ENCODE measurements around the gene SEC22A.

SEC22A gene

GRCh38 chr3:123311201-123311600 lies 109.5 kb downstream of the SEC22A start:
- no peak for DNase-seq

- DNase-seq = no peak
These were observed 110.9 kb downstream of the SEC22A start for GRCh38 chr3:123312331-123313265.

DNA sequence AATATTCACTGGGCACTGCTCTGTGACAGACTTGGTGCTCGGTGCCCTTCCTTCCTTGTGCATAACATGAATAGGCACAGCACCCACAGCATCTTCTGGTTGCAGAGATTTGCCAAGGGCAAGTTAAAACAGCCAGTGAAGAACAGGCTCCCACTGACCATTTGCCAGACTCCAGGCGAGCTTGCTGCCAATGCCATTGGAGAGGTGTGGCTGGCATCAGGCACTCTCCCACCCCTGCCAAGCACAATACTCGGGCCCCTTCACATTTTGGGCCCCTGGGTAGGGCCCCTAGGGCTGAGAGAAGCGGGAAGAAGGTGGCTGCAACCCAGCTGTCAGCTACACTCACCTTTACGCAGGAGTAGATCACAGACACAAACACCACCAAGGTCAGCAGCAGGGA lies 112.1 kb downstream of the SEC22A start:
- DNase-seq = no peak

DNA sequence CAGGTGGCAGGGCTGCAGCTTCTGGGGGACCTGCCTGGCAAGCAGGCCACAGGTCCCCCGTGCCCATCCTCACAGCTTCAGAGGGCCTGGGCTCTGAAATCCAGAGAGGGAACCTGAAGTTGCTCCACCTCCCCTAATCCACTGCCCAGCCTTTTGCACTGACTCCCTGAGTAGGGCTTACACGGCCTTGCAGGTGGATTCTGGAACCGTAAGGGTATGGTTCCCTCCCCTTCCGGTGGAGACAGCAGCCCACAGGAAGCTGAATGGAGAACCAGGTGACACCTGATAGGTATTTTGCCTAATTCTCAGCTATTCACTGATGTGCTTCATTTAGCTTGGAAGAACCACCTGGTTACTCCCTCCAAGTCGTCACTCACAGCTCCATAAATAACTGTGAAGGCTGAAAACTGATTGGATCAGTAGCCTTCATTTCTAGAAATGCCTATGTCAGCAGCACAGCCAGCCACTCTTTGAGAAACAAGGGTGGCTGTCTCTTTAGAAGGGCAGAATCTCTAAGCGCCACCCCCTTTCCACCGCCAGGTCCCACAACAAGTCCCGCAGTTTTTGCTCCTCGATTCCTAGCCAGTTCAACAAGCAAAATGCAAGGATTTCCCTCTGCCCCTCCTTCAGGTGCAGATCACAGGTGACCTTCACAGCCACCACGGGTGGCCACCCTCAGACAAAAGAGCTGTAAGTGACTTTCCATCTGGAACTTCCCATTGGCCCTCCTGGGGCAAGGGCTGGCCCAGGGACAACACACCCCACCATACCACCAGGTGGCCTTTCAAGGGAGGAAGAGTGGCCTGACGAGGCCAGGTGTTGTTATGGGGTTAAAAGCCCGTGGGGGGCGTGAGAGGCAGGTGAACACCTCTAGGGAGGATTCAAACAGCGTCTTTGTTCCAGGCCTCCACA lies 112.9 kb downstream of the SEC22A start:
- DNase-seq = peak; percentile 83

GRCh38 chr3:123315271-123315595 lies 113.5 kb downstream of the SEC22A start:
- DNase-seq = no peak

- no peak for DNase-seq
These were observed 116.0 kb downstream of the SEC22A start for GRCh38 chr3:123317716-123318115.

GRCh38 chr3:123318374-123318773 lies 116.6 kb downstream of the SEC22A start:
- no peak for DNase-seq

DNA sequence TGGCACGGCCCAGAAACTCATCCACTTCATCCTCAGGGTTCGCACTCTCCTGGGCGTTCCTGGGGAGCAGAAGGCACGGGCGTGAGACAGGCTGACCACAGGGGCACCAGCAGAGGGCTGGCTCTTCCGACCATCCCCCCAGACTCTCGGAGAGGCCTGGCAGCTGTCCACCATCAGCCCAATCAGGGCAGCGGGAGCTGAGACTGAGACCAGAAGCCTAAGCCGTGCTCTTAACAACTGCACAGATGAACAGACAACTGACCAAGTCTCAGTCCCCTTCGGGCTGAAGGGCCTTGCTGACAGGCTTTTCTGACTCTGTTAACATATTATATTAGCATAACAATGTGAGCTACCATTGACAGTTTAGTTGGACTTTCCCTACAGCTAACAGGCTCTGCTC lies 118.0 kb downstream of the SEC22A start:
- DNase-seq = no peak

DNA sequence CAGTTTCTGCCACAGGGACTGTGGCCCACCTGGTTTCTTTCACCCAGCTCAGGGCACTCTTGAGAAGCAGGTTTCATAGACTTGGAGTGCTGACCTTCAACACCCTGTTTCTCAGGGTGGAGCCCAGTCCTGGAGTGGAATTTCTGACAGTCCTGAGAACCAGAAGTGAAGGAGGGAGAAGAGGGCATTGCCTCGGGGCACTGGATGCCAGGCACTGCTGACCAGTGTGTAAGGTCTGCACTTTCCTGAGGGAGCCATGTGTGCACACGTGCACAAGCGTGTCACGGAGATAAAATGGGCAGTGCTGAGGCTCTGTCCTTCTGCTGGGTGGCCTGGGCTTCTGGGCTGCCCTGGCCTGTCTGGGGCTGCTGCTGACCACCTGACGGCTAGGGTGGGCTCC lies 118.5 kb downstream of the SEC22A start:
- DNase-seq = no peak

- DNase-seq = no peak
These were observed 120.1 kb downstream of the SEC22A start for GRCh38 chr3:123321806-123322205.

GRCh38 chr3:123322866-123323265 lies 121.1 kb downstream of the SEC22A start:
- DNase-seq = no peak

Data from NCI-H510A treated with DMSO at 0.1 percent for 48 hours (cell line).